GM19463 (cell line): ENCODE results near the gene FANK1.
A peak's percentile ranks its signal among the peaks of the same experiment; 100 is the strongest.
"Not testable (repeated sequence)": the region's sequence is repeated elsewhere in the genome, so short reads cannot be mapped to it uniquely, and the experiment has no call there.

Experiments
- ATAC-seq: cut with Tn5 transposase; IDR thresholded peaks from one replicate; pipeline ENCODE4 v1.9.1; 2021; ENCODE audit warnings: mild to moderate bottlenecking, moderate library complexity; ENCODE audit not compliant: unreplicated experiment

The FANK1 gene

DNA sequence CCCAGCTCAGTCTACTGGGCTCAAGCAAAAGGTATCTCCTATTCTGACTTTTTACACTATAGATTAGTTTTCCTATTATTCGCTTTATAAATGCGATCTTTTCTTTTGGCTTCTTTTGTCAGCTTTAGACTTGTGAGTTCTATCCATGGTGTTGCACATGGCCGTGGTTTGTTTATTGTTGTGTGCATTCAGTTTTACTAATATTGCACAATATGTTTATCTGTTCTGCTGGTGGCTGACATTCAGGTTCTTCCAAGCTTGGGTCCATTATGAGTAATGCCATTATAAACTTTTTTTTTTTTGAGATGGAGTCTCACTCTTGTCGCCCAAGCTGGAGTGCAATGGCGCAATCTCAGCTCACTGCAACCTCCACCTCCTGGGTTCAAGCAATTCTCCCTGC, 30.9 kb downstream of the FANK1 start:
- ATAC-seq, result not testable (repeated sequence)

DNA sequence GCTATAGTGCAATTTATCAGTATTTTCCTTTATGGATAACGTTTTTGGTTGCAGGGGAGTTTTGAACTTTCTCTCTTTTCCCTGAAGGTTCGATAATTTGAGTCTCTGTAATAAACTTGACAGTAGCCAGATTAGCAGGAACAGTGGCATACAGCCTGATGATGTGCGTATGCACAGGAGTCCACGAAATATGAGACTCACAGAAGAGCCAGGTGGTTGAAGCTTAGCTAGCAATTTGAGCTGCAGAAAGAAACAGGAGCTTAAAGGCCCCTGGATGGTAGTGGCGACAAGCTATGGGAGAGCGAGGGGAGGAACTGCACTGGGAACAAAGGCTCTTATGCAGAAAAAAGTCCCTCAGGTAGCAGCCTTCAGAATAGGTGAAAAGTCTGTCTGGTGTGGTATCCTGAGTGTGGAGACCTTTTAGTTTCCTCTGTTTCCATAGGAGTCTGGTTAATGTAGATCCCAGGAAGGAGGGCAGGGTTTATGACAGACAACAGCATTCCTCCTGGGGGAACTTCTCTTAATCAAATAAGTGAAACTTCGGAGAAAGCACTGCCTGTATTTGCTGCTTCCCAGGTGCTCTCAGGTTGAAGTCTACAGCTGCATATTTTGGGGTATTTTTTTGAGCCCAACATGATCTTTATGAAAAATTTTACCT, 32.7 kb downstream of the FANK1 start:
- no peak for ATAC-seq

DNA sequence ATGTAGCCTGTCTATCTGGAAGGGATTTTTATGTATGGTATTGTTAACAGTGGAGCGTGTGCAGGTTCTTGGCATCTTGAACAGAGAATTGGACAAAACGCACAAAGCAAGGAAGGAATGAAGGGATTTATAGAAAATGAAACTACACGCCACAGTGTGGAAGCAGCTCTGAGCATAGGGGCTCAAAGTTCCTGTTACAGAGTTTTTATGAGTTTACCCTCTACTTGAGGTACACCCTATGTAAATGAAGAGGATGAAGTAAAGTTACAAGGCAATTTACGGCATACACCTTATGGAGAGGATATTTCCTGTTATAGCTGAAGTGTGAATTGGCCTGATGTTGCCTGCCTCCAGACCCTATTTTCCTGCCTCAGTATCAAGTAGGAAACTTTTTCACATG, 33.3 kb downstream of the FANK1 start:
- no peak for ATAC-seq

DNA sequence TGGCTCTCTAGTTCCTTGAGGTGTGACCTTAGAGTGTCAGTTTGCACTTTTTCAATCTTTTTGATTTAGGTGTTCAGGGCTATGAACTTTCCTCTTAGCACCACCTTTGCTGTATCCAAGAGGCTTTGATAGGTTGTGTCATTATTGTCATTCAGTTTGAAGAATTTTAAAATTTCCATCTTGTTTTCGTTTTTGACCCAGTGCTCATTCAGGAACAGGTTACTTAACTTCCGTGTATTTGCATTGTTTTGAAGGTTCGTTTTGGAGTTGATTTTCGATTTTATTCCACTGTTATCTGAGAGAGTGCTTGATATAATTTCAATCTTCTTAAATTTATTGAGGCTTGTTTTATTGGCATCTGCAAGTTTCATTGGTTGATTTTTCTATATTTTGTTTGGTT, 37.3 kb downstream of the FANK1 start:
- no peak for ATAC-seq

DNA sequence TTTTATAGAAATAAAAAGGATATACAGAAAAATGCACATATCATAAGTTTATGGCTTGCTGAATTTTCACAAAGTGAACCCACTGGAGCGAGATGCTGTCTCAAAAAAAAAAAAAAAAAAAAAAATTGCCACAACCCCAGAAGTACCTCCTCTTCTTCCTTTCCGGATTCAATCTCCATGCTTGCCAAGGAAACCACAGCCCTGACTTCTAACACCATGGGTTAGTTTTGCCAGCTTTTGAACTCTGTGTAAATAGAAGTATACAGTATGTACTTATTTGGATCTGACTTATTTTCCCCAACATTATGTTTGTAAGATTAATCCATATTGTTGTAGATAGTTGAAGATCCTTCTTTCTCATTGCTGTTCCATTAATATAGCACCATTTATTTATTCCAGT, 40.0 kb downstream of the FANK1 start:
- no peak for ATAC-seq

DNA sequence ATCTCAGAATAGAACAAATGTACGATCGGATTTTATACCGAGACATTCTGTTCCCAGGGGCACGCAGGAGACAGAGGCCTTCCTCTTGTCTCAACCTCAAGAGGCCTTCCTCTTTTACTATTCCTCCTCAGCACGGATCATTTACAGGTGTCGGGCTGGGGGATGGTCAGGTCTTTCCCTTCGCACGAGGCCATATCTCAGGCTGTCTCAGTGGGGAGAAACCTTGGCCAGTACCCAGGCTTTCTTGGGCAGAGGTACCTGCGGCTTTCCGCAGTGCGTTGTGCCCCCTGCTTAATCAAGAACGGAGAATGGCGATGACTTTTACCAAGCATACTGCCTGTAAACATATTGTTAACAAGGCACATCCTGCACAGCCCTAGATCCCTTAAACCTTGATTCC, 44.2 kb downstream of the FANK1 start:
- ATAC-seq, result no peak

DNA sequence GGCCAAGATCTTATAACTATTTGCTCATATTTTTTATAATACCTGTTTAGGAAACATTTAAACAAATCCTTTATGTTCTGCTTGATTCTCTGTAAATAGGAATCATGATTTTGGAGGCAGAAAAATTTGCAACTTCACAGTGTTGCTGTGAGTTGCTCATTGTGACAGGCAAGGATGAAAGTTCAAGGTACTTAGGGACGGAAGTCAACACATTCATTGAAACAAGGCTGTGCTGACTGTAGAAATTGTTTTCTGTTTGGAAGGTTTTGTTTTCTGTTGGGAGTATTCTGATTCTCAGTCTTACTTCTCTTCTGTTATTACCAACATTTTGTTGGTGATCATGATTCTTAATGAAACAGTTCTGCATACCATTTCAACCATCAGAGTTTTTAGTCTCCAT, 54.9 kb downstream of the FANK1 start:
- no peak for ATAC-seq

DNA sequence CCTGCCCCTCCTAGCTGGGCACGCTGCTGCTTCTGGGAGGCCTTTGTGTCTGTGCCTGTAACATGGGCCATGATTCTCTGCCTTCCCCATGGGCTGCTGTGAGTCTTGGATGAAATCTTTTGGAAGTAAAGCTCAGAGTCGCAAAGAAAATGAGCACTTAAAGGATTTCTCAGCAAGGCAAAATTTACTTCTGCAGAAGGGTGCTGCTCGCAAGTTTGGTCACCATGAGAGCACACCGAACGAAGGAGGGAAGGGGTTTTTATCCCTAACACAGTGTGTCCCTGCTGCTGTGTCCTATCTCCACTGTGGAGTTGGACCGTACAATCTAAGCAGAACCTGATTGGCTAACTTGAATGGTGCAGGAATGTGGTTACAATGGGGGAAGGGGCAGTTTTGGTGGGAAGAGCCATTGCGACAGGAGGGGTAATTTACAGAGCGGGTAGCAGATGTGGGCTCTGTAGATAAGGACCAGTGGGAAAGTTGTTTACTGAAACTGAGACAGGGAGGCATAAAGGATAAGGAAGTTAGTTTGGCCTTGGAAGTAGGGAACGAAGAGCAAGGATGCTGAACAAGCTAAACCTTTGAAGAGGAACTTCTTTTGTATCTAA, 57.5 kb downstream of the FANK1 start:
- no peak for ATAC-seq

DNA sequence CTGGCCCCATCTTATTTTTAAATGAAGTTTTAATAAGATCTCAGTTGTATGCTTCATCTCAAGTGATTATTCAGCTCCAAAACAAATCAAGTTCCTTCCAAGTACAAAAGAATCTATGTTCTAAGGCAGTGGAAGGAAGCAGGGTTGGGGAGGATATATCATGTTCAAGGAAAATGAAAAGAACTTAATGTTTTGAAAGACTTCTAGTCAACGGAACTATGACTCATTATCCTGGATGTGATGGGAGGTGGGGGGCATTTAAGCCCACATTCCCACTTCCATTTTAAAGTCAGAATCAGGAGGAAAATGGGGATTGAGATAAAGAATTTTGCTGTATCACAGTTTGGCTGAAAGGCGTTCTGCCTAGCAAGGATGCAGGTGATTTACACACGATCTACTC, 59.4 kb downstream of the FANK1 start:
- ATAC-seq, result no peak

DNA sequence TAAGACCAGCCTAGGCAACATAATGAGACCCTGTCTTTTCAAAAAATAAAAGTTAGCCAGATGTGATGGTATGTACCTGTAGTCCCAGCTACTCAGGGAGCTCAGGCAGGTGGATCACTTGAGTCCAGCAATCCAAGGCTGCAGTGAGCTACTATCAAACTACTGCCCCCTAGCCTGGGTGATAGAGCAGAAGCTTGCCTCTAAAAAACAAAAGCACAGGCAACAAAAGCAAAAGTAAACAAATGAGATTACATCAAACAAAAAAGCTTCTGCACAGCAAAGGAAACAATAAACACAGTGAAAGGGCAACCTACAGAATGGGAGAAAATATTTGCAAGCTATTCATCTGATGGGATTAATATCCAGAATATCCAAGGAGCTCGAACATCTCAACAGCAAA, 65.4 kb downstream of the FANK1 start:
- no peak for ATAC-seq

DNA sequence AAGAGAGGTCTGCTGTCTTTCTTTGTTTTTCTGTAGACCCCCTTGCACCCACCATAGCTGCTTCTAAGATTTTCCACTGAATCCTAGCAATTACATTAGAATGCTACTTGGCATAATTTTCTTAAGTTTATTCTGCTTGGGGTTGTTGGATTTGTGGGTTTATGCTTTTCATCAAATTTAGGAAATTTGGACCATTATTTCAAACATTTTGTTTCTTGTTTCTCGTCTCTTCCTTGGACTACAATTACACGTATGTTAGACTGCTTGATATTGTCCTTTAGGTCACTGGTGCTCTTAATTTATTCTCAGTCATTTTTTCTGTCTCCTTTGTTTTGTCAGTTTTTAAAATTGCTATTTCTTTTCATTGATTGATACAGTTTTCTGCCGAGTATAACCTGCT, 65.8 kb downstream of the FANK1 start:
- no peak for ATAC-seq

DNA sequence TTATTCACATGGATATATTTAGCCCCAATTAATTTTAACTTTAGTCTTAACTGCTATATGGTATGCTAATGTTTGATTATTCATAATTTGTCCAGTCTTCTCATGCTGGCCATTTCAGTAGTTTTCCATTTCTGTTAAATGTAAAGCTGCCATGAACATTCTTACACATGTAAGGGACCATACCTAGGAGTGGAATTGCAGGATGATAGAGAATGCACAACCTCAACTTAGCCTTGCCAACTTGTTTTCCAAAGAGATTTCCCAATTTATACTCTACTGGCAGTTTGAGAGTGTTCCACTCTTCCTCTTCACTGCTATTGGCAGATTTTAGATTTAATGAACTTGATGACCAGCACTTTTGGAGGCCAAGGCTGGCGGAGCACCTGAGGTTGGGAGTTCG, 68.2 kb downstream of the FANK1 start:
- no peak for ATAC-seq

DNA sequence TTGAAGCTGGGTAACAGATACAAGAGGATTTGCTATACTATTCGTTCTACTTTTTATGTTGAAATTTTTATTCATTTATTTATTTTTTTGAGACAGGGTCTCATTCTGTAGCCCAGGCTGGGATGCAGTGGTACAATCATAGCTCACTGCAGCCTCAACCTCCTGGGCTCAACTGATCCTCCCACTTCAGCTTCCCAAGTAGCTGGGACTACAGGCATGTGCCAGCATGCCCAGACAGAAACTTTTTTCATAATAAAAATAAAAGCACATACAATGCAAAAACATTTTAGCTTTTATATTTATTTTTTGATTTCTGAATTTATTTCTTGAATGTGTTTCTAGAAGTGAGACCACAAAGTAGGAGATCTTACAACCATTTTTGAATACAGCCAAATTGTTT, 71.2 kb downstream of the FANK1 start:
- ATAC-seq, result no peak

DNA sequence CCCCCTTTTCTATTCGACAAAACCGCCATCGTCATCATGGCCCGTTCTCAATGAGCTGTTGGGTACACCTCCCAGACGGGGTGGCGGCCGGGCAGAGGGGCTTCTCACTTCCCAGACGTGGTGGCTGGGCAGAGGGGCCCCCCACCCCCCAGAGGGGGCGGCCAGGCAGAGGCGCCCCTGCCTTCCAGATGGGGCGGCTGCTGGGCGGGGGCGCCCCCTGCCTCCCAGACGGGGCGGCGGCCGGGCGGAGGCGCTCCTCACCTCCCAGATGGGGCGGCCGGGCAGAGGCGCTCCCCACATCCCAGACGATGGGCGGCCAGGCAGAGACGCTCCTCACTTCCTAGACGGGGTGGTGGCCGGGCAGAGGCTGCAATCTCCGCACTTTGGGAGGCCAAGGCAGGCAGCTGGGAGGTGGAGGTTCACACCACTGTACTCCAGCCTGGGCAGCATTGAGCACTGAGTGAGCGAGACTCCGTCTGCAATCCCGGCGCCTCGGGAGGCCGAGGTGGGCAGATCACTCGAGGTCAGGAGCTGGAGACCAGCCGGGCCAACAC, 73.8 kb downstream of the FANK1 start:
- not testable (repeated sequence) for ATAC-seq

DNA sequence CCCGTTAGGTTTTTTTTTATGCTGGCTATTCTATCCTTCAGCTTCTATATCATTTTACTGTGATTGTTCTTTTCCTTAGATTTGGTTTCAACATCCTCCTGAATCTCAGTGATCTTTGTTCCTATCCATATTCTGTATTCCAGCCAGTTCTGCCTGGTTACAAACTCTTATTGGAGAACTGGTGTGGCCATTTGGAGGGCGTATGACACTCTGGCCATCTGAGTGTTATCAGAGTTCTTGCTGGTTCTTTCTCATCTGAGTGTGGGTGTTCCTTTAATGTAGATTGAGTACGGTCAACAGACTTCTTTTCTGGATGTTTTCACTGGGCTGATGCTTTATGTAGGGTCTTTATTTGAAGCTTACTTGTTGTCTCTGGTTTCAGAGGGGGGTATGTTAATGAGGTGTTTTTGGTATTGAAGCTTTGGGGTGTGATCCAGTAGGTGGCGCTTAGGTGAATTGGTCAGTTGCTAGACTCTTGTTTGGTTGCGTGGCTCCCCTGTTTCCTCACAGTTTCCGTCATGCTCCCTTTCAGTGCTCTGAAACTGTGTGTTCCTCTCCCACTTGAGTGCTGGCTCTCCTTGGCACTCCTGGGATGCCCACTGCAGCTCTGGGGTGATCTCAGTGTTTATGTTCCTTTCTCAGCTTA, 80.7 kb downstream of the FANK1 start:
- ATAC-seq, result no peak

DNA sequence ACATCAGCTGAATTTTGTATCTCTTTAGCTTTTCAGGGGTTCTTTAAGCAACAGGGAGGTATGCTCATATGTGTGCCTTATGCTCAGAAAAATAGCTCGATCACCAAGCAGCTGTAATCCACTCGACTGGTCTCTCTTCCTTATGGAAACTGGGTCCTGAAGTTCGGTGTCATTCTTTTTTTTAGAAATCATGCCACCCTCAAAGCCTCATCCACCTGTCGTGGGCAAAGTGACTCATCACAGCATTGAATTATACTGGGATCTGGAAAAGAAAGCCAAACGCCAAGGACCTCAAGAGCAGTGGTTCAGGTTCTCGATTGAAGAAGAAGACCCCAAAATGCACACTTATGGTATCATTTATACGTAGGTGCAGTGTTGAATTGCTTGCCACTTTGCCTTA, 83.6 kb downstream of the FANK1 start:
- ATAC-seq, result no peak

DNA sequence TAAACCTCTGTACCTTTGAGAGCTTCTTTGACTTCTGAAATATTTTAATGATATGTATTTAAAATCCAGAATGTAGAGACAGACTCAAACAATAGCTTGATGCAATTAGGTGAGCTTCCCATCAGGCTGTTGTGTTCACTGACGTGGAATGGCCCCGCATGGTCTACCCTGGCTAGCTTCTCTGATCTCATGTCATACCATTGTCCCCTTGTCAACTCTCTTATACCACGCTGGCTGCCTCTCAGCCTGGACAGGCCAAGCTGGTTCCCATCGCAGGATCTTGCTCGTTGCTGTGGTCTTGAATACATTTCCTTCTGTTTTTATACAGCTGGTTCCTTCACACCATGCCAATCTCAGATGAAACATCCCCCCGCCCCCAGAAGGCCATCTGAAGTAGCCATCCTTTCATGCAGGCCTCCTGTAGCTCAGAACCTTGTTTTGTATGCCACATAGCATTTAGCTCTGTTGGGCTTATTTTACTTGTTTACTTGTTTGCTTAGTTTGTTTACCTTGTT, 84.2 kb downstream of the FANK1 start:
- ATAC-seq, result no peak

DNA sequence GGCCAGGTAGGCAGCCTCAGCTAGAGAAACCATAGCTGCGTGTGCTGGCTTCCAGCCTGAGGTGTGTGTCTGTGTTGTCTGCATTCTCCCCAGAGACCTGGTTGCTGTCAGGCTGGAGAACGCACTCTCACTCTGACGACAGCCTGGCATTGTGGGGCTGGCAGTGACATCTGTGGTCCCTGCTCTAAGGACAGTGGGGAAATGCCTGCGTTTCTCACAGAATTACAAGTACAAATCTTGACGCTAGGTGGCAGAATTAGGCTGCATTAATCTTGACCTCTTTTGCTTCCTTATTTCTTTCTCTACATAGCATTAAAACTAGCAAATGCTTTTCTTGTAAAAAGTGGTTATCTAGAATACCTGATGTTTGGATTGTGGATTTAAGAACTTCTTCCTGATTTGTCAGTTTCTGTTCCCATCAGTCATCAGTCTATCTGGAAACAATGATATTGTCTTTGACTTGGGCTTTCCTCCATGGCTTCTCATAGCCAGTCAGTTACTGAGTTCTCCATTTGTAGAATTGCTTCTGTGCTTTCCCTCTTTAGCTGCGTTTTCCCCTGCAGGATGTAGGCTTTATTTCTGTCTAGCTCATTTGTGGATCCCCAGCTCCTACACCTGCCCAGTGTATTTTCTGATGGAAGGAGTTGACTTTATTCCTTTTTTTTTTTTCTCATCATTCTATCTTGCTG, 86.0 kb downstream of the FANK1 start:
- ATAC-seq, result peak; percentile 75

DNA sequence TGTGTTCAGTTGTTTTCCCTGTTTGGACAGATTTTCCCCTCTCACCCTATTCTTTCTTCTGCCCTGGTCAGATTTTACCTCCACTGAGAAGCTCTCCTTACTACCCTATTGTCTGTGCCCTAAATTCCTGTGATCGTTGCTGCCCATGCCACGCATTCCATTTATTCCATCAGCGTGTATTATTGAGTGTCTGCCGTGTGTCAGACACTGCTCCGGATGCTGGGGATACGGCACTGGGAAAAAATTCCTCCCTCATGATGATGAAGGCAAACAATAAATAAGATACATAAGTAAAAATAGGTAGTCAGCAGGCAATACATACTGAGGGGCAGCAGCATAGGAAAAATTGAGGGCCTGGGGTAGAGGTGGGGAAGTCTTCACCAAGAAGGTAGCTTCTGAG, 86.8 kb downstream of the FANK1 start:
- ATAC-seq, result no peak

DNA sequence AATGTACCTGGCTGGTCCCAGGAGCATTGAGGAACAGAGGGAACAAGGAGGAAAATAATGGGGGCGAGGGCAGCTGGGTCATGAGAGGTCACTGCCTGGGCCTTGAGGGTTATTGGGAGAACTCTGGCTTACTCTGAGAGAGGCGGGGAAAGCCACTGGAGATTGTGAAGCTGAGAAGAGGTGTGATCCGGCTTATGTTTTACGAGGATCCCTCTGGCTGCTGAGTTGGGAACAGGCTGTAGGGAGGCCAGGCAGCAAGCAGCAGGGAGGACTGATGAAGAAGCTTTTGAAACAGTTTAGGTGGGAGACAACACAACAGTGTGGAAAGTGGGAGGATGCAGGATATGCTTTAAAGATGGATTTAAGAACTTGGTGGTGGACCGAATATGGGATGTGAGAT, 87.3 kb downstream of the FANK1 start:
- ATAC-seq, result no peak

DNA sequence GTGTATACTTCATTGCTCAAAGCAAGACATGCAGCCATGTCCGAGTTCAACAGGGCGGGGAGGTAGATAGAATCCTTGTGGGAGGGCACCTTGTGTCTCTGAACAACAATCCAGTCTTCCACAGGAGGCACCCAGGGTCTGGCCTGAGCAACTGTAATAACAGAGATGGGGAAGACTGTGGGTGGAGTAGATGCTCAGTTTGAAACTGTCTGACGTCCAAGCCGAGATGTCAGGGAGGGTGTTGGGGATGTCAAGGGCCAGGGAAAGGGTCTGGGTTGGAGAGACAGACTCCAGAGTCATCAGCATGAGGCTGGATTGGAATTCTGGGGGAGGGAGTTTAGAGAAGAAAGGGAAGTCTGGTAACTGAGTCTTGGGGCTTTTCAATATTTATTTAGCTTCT, 88.0 kb downstream of the FANK1 start:
- no peak for ATAC-seq
